ENCODE results near the gene ASPSCR1. TPM values are rescaled to one million over a fixed set of nuclear protein-coding genes. Genes with fewer than 3 reads are reported as not detected.
A peak's percentile ranks its signal among the peaks of the same experiment; 100 is the strongest.

The ASPSCR1 gene
- total and polyA plus RNA-seq, 8 donors: 11.7 to 143 (median 55.6) TPM

- H3K27me3 ChIP-seq: peaks cover 0 to 14% (median 8%) of the 10 kb centered on the region in 3 donors
- WGBS, 5 donors: 54 to 63% (median 60%) methylated on average over 22 to 31 of the region's 31 CpGs; no CpG with 5 or more reads in 1 of the 5 donors
- peaks cover 16 to 36% (median 31%) of the 10 kb centered on the region in 4 donors for H3K4me1 ChIP-seq
- peaks cover 0 to 21% (median 14%) of the 10 kb centered on the region in 4 donors for H3K36me3 ChIP-seq
- peak overlapping the region in 2 of 5 donors; percentile 11 to 73 for H3K27ac ChIP-seq
- peak overlapping the region in 3 of 4 donors; percentile 51 to 71 (median 68) for H3K4me3 ChIP-seq
- TF ChIP-seq EP300 (IDR thresholded peaks at IDR 0.05) (no peak), POLR2AphosphoS5 (IDR thresholded peaks at IDR 0.05) (no peak), POLR2A (IDR thresholded peaks at IDR 0.05) (no peak), CTCF (IDR thresholded peaks at IDR 0.05) (no peak)
- intact Hi-C loops (cut with DNase I; ENCODE audit: low total_unique reads): loop anchor here (2.0 kb wide), 1 partner anchor 125 kb away; no protein-coding TSS in a partner anchor
- no peaks in the 10 kb centered on the region for H3K9me3 ChIP-seq
- no peak for DNase-seq
These were observed 52.6 kb downstream of the ASPSCR1 start for GRCh38 chr17:82029990-82030469.

GRCh38 chr17:82030470-82031302 is 53.3 kb downstream of the ASPSCR1 start:
- intact Hi-C loops (cut with DNase I; ENCODE audit: low total_unique reads): no loop called here
- peak; percentile 90 to 94 for DNase-seq
- H3K4me3 ChIP-seq: peak overlapping the region; percentile 45 to 71 (median 60)
- H3K36me3 ChIP-seq: peaks cover 0 to 26% (median 18%) of the 10 kb centered on the region in 4 donors
- peaks cover 19 to 42% (median 31%) of the 10 kb centered on the region in 4 donors for H3K4me1 ChIP-seq
- H3K27ac ChIP-seq: peak overlapping the region; percentile 73 to 87 (median 81)
- WGBS, 5 donors: 0 to 6% (median 1%) methylated on average over 17 to 94 of the region's 94 CpGs
- TF ChIP-seq POLR2AphosphoS5 (IDR thresholded peaks at IDR 0.05): peak in 2 of 3 donors; percentile 49 to 82
- TF ChIP-seq POLR2A (IDR thresholded peaks at IDR 0.05): no peak
- TF ChIP-seq CTCF (IDR thresholded peaks at IDR 0.05): peak in 5 of 7 experiments; percentile 89 to 95 (median 92)
- no peak for TF ChIP-seq EP300 (IDR thresholded peaks at IDR 0.05)
- no peaks in the 10 kb centered on the region for H3K9me3 ChIP-seq
- peaks cover 0 to 14% (median 8%) of the 10 kb centered on the region in 3 donors for H3K27me3 ChIP-seq

GRCh38 chr17:82031303-82031884 is 54.0 kb downstream of the ASPSCR1 start, which contains the start of gene RAC3:
RAC3 (plus strand) TSS chr17:82031678; CDS start chr17:82031762, 84 bp downstream.
- Histone ChIP-seq H3K36me3 (peaks cover 0 to 25% (median 20%) of the 10 kb centered on the region in 4 donors), H3K27me3 (peaks cover 0 to 14% (median 8%) of the 10 kb centered on the region in 3 donors), H3K9me3 (no peaks in the 10 kb centered on the region), H3K4me3 (peak within 1 kb of the TSS; percentile 45 to 71 (median 60)), H3K27ac (peak within 1 kb of the TSS; percentile 73 to 87 (median 81)), H3K4me1 (peaks cover 26 to 49% (median 38%) of the 10 kb centered on the region in 4 donors)
- peak in 1 of 2 donors; percentile 83 for DNase-seq
- TF ChIP-seq CTCF (IDR thresholded peaks at IDR 0.05) (no peak), EP300 (IDR thresholded peaks at IDR 0.05) (no peak), POLR2AphosphoS5 (IDR thresholded peaks at IDR 0.05) (no peak), POLR2A (IDR thresholded peaks at IDR 0.05) (no peak)
- intact Hi-C loops (cut with DNase I; ENCODE audit: low total_unique reads): no loop called here
- 0% methylated on average over 12 to 87 of the region's 96 CpGs; no CpG with 5 or more reads in 2 of the 5 donors for WGBS, 5 donors

All from stomach (tissue), 9 donors.